Omental fat pad (tissue), 4 donors: ENCODE results near the gene DPP4. TPM values are rescaled to one million over a fixed set of nuclear protein-coding genes. Genes with fewer than 3 reads are reported as not detected.
"Not testable (repeated sequence)": the region's sequence is repeated elsewhere in the genome, so short reads cannot be mapped to it uniquely, and the experiment has no call there.

Experiments used
- ATAC-seq: fragments of 150-250 bp; one replicate; pipeline ENCODE4 v1.9.1; 2016; ENCODE audit warnings: mild to moderate bottlenecking, moderate library complexity; ENCODE audit not compliant: low FRiP score
- DNase-seq: peaks from one replicate; pipeline ENCODE4 v3.0.0-alpha.2; 2019; ENCODE audit warnings: low spot score
- total RNA-seq, 4 donors: library from RNA; depleted of rRNA; stranded (reverse); fragments of >200 nt; gene quantifications; one replicate each; pipeline ENCODE4 v1.1.0, GENCODE V29; 2016
- TF ChIP-seq, protein P1 (sequence below), 3 donors: fragments of 450-650 bp; IDR thresholded peaks; one replicate each; pipeline ENCODE4 v1.5.1; 2016 to 2017; ENCODE audit warnings: antibody characterized with exemption in 3 of 3, mild to moderate bottlenecking in 3 of 3, moderate library complexity in 2 of 3

Gene DPP4
- total RNA-seq, 4 donors from 2014 or later: 11.7 to 105 (median 21.0) TPM

DNA sequence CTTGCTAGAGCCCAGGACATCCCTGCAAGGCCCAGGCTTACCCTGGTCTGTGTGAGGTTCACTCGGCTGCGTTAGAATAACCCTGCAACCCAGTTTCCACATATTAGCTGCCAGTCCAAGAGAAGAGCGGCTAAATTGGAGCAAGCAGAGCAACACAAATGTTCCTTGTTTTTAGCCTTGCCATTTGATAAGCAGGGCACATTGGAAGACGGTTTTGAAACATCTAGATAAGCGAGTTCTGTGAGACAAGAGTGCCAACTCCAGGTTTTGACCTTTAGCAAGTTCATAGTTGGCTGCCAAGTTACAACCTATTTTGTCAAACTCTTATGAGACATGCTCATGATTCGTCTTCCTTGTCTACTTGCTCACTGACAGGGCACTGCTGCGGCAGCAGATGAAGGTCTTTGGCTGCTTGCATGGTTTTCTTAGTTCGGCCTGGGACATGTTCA lies 23.5 kb downstream of the DPP4 start:
- TF ChIP-seq, protein P1, sequence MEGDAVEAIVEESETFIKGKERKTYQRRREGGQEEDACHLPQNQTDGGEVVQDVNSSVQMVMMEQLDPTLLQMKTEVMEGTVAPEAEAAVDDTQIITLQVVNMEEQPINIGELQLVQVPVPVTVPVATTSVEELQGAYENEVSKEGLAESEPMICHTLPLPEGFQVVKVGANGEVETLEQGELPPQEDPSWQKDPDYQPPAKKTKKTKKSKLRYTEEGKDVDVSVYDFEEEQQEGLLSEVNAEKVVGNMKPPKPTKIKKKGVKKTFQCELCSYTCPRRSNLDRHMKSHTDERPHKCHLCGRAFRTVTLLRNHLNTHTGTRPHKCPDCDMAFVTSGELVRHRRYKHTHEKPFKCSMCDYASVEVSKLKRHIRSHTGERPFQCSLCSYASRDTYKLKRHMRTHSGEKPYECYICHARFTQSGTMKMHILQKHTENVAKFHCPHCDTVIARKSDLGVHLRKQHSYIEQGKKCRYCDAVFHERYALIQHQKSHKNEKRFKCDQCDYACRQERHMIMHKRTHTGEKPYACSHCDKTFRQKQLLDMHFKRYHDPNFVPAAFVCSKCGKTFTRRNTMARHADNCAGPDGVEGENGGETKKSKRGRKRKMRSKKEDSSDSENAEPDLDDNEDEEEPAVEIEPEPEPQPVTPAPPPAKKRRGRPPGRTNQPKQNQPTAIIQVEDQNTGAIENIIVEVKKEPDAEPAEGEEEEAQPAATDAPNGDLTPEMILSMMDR (IDR thresholded peaks at IDR 0.05): no peak
- DNase-seq (no peak), ATAC-seq (peak; percentile 69)

DNA sequence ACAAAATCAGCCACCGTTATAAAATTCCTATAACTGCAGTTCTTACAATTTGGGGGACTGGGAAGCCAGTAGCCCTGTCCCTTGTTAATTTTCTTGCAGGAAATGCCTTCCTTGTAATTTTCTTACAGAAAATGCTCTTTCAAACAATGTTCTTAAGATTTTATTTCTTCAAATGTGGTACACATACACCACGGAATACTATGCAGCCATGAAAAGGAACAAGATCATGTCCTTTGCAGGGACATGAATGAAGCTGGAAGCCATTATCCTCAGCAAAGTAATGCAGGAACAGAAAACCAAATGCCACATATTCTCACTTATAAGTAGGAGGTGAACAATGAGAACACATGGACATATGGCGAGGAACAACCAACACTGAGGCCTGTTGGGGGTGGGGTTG lies 24.9 kb downstream of the DPP4 start:
- not testable (repeated sequence) for DNase-seq, ATAC-seq

DNA sequence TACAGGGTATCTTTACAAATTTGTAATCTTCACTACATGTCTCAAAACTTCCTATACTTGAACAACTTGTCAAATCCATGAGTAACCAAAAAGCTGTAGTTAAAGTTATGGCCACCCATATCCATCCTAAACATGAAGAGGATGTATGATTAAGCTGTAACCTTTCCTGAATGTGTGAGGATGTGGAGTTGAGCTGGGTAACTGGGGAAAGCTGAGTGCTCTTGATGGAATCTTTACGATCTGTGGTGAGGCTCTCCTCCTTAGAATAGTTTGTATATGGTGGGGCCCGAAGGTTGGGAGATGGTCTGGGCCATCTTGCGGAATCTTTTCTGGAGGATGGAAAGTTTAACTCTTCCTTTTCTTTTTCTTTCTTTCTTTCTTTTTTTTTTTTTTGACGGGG lies 29.4 kb downstream of the DPP4 start:
- DNase-seq: no peak
- TF ChIP-seq, protein P1 (IDR thresholded peaks at IDR 0.05): no peak
- ATAC-seq: no peak

DNA sequence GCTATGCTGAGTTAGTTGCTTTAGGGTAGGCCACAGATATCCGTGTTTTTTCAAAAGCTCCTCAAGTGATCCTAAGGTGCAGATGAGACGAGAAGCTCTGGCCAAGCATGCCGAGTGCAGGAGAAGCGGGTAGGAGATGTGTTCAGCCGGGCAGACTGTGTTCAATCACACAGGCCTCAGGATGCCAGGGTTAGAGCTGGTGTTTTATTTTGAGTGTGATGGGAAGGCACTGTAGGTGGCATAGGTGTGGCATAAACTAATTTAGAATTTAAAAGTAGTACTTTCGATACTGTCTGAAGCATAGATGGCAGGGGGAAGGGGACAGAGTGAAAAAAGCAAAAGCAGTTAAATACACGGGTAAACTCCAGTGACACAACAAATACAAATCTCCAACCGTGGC lies 30.9 kb downstream of the DPP4 start:
- ATAC-seq: no peak
- DNase-seq: no peak
- TF ChIP-seq, protein P1 (IDR thresholded peaks at IDR 0.05): no peak

DNA sequence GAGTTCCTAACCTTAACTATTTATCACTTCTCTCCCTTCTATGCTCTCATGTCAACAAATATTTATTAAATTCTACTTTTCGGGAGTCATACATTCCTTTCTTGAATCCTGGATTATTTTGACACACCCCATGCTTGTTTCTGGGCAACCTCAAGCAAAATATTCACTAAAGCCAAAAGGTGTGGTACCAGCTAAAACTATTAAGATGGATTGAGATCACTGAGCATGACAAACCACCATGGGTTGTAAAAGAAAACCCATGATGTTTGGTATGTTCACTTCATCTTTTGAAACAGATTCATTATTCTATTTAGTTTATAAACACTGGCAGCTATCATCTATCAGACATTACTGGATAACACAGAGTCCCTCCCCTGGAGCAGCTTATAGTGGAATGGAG lies 32.5 kb downstream of the DPP4 start:
- TF ChIP-seq, protein P1 (IDR thresholded peaks at IDR 0.05): no peak
- ATAC-seq (peak; percentile 84), DNase-seq (no peak)

DNA sequence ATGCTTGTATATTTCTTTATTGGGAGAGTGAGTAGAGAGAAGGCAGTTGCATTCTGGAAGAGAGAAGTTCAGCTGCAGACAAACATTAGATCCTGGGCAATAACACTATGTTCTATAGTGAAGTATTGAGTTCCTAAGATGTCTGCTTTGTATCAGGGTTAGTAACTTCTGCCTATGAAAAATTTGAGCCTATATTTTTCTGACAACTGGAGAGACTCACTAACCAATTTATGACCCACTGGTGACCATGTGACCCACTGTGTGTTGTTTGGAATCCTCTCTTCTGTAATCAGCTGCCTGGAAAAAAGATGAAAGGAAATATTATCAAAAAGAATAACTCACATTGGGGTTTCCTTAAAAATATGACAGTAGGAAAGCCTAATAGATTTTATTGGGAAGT lies 35.3 kb downstream of the DPP4 start:
- TF ChIP-seq, protein P1 (IDR thresholded peaks at IDR 0.05): no peak
- DNase-seq (no peak), ATAC-seq (no peak)

DNA sequence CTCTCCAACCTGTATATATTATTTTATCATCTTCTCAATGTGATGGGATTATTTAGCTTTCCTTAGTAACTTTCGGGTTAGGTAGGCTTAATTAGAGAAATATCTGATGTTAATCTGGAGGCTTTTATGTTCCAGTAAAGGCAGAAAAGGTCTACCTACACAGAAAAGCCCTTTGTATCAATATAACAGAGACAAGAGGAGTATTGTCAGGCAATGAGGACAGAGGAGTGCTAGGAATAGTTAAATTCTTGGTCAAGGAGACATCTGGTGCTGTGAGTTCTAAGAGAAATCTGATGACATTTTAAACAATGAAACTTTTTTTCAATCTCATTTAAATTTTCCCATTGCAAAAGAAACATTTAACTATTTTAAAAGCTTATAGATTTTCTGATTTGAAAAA lies 36.1 kb downstream of the DPP4 start:
- ATAC-seq (no peak), DNase-seq (no peak)
- TF ChIP-seq, protein P1 (IDR thresholded peaks at IDR 0.05): no peak
